GM12865 (cell line): Measurements from ENCODE around the gene TMCC2.

Experiments used
- DNase-seq: peaks from one replicate; pipeline ENCODE4 v3.0.0; 2010; ENCODE audit warnings: low read depth
- H3K4me3 ChIP-seq: 2 replicates; pipeline ENCODE4 v1.5.1; 2011; ENCODE audit warnings: mild to moderate bottlenecking, low read depth, low read length, control low read depth
- CTCF ChIP-seq: IDR thresholded peaks from 2 replicates; pipeline ENCODE4 v1.5.1; 2011; ENCODE audit warnings: low read length, control low read depth, low read depth, inconsistent platforms; ENCODE audit not compliant: insufficient read depth; ENCODE audit errors: missing control alignments

TMCC2 gene

GRCh38 chr1:205245096-205245495 is 17.4 kb downstream of the TMCC2 start:
- H3K4me3 ChIP-seq: no peak overlapping the region
- TF ChIP-seq CTCF: no peak
- no peak for DNase-seq

- no peak overlapping the region for H3K4me3 ChIP-seq
- no peak for TF ChIP-seq CTCF
- DNase-seq: no peak
These were observed 18.8 kb downstream of the TMCC2 start for GRCh38 chr1:205246351-205247119.

- no peak overlapping the region for H3K4me3 ChIP-seq
- TF ChIP-seq CTCF: no peak
- no peak for DNase-seq
These were observed 19.6 kb downstream of the TMCC2 start for GRCh38 chr1:205247130-205247921.

GRCh38 chr1:205248793-205249601 is 21.3 kb downstream of the TMCC2 start:
- no peak overlapping the region for H3K4me3 ChIP-seq
- no peak for TF ChIP-seq CTCF
- no peak for DNase-seq

GRCh38 chr1:205249651-205250050 is 21.9 kb downstream of the TMCC2 start:
- TF ChIP-seq CTCF: no peak
- no peak overlapping the region for H3K4me3 ChIP-seq
- no peak for DNase-seq

GRCh38 chr1:205250699-205251098 is 23.0 kb downstream of the TMCC2 start:
- DNase-seq: no peak
- H3K4me3 ChIP-seq: no peak overlapping the region

More at GRCh38 chr1:205250699-205251098, 23.0 kb downstream of the TMCC2 start:
- TF ChIP-seq CTCF: no peak
